GM12891 (cell line): Measurements from ENCODE around the gene RIN3.

Source experiments
- PAX5 ChIP-seq: IDR thresholded peaks from 2 replicates; pipeline ENCODE4 v1.6.1; 2011; ENCODE audit warnings: low read length, moderate library complexity, mild to moderate bottlenecking; ENCODE audit not compliant: insufficient read depth, severe bottlenecking
- POLR2A ChIP-seq: IDR thresholded peaks from 2 replicates; pipeline ENCODE4 v1.6.1; 2011; ENCODE audit warnings: low read depth, low read length, control low read depth
- POLR2AphosphoS5 ChIP-seq: IDR thresholded peaks from 2 replicates; pipeline ENCODE4 v1.6.1; 2011; ENCODE audit warnings: low read depth, low read length, control low read depth
- POU2F2 ChIP-seq: IDR thresholded peaks from 2 replicates; pipeline ENCODE4 v1.6.1; 2011; ENCODE audit warnings: low read depth, mild to moderate bottlenecking, control low read depth, low read length, moderate library complexity
- TAF1 ChIP-seq: IDR thresholded peaks from 2 replicates; pipeline ENCODE4 v1.6.1; 2011; ENCODE audit warnings: low read depth, low read length, control low read depth

DNA sequence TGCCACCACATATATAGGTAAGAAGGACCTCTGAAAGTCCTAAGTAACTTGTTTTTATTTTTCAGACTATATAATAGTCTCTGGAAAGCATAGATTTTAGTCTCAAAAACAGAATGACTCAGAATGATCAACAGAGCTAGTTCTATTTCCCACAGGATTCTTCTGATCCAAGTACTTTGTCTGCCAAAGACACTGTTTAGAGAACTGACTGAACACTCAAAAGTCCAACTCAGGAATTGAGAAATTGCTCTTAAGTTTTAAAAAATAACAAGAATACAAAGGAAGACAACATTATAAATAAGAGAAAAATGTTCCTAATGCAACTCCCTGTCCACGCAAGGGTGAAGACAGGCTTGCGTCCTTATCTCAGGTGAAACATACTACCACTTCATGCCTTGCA is 205.8 kb downstream of the RIN3 start:
- no peak for TF ChIP-seq TAF1
- no peak for TF ChIP-seq POLR2A
- TF ChIP-seq POLR2AphosphoS5: no peak
- TF ChIP-seq POU2F2: no peak
- TF ChIP-seq PAX5: no peak
